Activated CD8-positive, alpha-beta memory T cell treated with anti-CD3 and anti-CD28 coated beads, Interleukin-2, amount 50 U/mL, for 48 hours (primary cell): ENCODE results near the gene CLDN24.

Experiments used
- DNase-seq: peaks from one replicate; pipeline ENCODE4 v3.0.0-alpha.2; 2020

The CLDN24 gene

DNA sequence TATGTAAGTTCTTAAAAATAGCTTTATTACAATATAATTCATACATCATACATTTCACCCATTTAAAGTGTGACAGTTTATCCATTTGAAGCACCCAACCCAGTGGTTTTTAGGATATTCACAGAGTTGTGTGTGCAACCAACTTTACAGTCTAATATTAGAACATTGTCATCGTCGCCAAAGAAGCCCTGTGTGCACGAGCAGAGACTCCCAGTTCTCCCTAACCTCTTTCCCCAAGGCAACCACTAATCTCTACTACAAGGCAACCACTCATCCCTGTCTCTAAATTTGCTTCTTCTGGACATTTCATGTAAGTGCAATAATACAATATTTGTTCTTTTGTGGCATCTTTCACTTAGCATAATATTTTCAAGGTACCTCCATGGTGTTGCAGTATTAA, 49.8 kb downstream of the CLDN24 start:
- DNase-seq, result no peak
